ENCODE results near the gene MICAL3.

Gene MICAL3

GRCh38 chr22:17807578-17808410 is 216.6 kb downstream of the MICAL3 start:
- DNase-seq = no peak

DNA sequence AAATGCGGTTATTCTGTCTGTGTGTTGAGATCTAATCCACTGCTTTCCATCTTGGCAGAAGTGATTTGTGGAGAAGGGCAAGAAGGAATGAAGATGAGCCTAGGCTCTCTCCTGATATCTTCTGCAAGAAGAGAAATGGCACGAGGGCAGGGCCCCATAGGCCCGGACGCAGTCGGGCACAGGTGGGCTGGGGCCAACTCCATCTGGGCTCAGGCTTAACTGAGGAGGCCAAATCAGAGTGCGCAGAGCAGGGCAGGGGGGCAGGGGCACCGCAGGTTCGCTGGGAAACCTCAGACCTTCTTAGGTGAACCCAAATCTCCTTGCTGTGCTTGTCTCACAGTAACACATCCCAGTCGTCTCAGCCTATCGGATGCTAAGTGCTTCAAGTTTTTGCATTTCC is 217.3 kb downstream of the MICAL3 start:
- DNase-seq = no peak

DNA sequence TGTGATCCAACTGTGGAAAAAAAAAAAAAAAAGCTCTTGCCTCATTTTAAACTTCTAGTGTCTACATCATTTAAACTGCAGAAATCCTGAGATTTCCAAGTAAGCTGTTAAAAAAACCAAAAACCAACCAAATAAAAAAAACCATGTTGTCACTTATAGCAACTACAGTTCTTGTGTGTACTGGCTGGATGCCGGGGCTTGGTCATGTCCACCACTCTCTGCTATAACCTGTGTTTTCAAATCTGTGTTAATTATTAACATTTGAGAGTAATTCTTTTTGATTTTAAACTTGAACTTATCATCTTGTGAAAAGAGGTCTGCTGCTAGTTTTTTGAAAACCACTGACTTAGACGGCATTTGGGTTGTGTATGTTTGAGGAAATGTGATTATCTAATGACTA is 217.9 kb downstream of the MICAL3 start:
- DNase-seq = no peak

- no peak for DNase-seq
Observed at GRCh38 chr22:17804331-17805080, 219.9 kb downstream of the MICAL3 start.

- DNase-seq = no peak
Observed at GRCh38 chr22:17803609-17804270, 220.6 kb downstream of the MICAL3 start.

- DNase-seq = no peak
Observed at GRCh38 chr22:17802822-17803221, 221.5 kb downstream of the MICAL3 start.

DNA sequence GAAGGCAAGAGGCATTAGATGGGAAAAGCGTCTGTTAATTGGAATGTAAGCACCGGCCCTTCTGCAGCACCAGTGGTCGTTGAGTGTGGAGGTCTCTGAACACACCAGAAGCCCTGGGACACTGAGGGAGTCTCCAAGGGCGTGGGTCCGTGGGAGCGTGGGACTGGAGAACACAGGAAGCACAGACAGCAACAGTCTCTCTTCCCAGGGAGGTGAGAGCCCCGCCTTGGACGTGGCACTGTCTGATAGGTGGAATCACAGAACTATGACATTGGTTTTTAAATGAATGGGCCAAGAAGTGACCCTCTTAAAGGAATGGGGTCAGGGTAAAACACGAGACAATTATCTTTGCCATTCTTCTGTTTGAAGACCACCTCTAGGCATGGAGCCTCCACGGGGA is 221.9 kb downstream of the MICAL3 start:
- no peak for DNase-seq

- DNase-seq = no peak
Observed at GRCh38 chr22:17797721-17798559, 226.4 kb downstream of the MICAL3 start.

DNA sequence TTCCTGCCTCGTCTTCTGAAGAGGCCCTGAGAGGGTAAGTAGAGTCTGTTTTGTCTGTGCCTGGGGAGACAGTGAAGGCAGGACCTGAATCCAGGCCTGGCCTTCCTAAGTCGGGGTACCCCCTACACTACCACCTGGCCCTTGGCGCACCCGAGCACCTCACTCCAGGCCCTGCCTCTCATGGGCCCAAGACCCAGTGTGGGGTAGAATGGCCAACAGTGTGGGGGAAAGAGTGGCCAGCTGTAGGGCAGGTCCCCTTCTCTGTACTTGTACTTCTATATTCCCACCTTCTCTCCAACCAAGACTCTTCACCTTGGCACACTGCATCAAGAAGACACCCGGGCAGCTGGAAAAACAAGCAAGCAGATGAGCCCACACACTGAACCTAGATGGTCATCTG is 227.7 kb downstream of the MICAL3 start:
- no peak for DNase-seq

DNA sequence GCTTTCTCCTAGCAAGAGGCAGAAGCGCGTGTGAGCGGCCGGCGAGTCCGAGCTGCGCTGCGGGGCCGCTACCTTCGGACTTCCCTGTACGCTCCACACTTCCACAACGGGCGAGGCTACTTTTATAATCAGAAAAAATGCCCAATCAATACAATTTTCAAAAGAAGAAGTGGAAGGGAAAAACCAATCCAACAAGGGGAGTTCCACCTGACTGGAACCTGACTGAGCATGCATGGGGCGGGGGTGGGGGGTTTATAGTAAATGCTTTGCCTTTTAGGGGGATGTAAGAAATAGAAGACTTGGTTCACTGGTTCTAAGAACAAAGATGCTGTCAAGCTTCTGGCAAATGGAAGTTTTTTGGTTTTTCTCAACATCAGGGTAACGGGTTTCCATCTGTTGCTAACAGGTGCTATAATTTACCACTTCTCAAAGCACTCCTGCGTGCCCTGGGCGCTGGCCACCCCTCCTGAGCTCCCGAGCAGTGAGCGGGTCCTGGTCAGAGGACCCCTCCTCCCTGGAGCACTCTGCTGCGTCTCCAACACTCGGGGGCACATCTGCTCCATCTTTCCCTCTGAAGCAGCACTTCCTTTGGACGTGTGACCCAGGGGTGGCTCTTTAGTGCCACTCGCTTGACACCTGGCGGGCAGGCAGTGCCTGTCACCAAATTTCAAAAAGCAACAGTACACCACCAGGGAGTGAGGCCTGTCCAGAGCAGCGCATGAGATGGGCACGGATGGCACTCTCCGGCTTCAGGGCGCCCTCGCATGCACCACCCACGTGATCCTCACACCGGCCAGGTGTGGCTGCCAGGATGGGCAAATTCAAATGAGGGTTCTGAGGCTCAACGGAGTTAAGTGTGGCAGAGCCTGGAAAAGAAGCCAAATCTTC is 228.5 kb downstream of the MICAL3 start:
- no peak for DNase-seq

- no peak for DNase-seq
Observed at GRCh38 chr22:17794726-17795542, 229.4 kb downstream of the MICAL3 start.

DNA sequence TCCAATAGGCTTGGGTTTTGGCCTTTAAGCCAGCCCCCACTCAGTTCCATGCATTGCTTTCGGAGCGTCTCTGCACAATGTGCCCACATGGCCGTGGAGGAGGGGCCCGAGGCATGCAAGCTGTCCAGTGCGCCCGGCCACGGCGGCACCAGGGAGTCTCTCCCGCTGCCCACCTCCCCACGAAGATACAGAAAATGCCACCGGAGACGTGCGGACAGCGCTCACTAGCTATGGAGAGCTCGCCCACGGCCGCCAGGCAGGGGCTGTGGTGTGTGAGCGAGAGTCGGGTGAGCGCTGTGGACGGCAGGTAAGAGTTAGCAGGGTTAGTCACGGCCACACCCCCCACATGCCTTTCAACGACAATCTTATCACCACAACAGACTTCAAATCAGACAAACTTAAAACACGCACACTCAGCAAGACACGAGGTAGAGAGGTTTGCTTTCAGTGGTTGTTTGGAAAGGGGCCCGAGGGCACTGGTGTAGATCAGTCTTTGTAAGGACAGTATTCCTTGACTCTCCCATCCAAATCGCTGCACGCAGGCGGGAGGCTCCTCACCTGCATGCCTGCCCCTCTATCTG is 231.4 kb downstream of the MICAL3 start:
- no peak for DNase-seq

DNA sequence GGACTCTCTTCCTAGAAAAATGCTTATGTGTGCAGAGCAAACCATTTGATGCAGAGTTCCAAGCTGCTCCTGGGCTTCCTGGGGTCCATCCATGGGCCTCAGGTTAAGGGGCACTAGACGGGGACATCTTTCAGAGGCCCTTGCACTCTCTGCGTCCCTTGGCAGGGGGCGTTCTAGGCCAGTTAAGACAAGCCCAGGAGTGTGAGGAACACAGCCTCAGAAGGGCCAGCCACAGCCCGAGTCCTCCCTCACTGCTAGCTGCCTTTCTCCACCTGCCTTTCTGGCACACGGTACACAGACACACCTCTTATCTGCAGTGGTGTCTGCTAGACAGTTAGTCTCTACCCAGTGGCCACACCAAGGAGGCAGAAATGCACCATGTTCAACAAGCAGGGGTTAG is 232.1 kb downstream of the MICAL3 start:
- no peak for DNase-seq

DNA sequence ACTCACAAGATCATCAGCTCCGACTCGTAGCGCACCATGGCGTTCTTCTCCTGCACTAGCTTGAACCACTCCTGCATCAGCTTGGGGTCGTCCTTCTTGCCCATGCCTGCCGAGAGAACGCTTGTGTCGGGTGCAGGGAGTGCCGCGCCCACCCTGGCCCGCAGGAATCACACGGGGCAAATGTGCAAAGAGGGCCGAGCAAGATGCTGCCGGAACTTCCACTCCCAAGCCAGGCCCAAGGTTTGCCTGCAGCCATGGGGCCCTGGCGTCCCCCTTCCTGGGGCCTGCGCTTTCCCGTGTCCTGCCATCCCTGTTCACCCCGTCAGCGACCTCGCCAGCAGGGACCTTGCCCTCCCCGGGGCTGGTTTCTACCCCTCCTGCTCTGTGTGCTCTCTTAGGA is 233.2 kb downstream of the MICAL3 start:
- DNase-seq = no peak

GRCh38 chr22:17789379-17790200 is 234.8 kb downstream of the MICAL3 start:
- DNase-seq = no peak

GRCh38 chr22:17788528-17789378 is 235.6 kb downstream of the MICAL3 start:
- DNase-seq = no peak

GRCh38 chr22:17787716-17788330 is 236.5 kb downstream of the MICAL3 start:
- DNase-seq = no peak

- no peak for DNase-seq
Observed at GRCh38 chr22:17787241-17787640, 237.1 kb downstream of the MICAL3 start.
